ENCODE data around the gene SLC39A11. TPM values are rescaled to one million over a fixed set of nuclear protein-coding genes. Genes with fewer than 3 reads are reported as not detected.

SLC39A11 gene
- total and polyA plus RNA-seq, 2 of the 13 experiments (the other 11 are each of a cell fraction or from before 2014, with no cell fraction given), result 17.2 to 31.5 TPM

GRCh38 chr17:72604518-72604917 lies 488.0 kb downstream of the SLC39A11 start (continued):
- TF ChIP-seq ZNF776 (CRISPR knock-in tag; IDR thresholded peaks at IDR 0.05), result no peak
- TF ChIP-seq SIX4 (CRISPR knock-in tag; IDR thresholded peaks at IDR 0.05), result no peak
- no peak for TF ChIP-seq LCORL (IDR thresholded peaks at IDR 0.05)
- TF ChIP-seq LCORL (CRISPR knock-in tag; IDR thresholded peaks at IDR 0.05), result peak; percentile 63
- no peak for TF ChIP-seq RAD51 (IDR thresholded peaks at IDR 0.05; ENCODE audit: borderline replicate concordance)
- TF ChIP-seq ZNF264 (CRISPR knock-in tag; IDR thresholded peaks at IDR 0.05), result no peak
- 0 out of 2 replicates have a peak, but pooled peaks have one; percentile 39 for TF ChIP-seq PRMT3 (CRISPR knock-in tag; IDR thresholded peaks at IDR 0.05; ENCODE audit: borderline replicate concordance, low read depth)
- no peak for TF ChIP-seq ZNF577 (CRISPR knock-in tag; IDR thresholded peaks at IDR 0.05; ENCODE audit: borderline replicate concordance, low read depth)
- TF ChIP-seq, protein P1, sequence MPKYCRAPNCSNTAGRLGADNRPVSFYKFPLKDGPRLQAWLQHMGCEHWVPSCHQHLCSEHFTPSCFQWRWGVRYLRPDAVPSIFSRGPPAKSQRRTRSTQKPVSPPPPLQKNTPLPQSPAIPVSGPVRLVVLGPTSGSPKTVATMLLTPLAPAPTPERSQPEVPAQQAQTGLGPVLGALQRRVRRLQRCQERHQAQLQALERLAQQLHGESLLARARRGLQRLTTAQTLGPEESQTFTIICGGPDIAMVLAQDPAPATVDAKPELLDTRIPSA (CRISPR knock-in tag; IDR thresholded peaks at IDR 0.05; ENCODE audit: borderline replicate concordance), result no peak
- TF ChIP-seq TCF12 (IDR thresholded peaks at IDR 0.05), result no peak
- TF ChIP-seq TCF12 (CRISPR knock-in tag; IDR thresholded peaks at IDR 0.05), result no peak
- TF ChIP-seq MAZ (IDR thresholded peaks at IDR 0.05; ENCODE audit: borderline replicate concordance, low read depth, low read length), result no peak
- no peak for TF ChIP-seq MAZ (CRISPR knock-in tag; IDR thresholded peaks at IDR 0.05; ENCODE audit: low read depth)
- TF ChIP-seq, protein P2, sequence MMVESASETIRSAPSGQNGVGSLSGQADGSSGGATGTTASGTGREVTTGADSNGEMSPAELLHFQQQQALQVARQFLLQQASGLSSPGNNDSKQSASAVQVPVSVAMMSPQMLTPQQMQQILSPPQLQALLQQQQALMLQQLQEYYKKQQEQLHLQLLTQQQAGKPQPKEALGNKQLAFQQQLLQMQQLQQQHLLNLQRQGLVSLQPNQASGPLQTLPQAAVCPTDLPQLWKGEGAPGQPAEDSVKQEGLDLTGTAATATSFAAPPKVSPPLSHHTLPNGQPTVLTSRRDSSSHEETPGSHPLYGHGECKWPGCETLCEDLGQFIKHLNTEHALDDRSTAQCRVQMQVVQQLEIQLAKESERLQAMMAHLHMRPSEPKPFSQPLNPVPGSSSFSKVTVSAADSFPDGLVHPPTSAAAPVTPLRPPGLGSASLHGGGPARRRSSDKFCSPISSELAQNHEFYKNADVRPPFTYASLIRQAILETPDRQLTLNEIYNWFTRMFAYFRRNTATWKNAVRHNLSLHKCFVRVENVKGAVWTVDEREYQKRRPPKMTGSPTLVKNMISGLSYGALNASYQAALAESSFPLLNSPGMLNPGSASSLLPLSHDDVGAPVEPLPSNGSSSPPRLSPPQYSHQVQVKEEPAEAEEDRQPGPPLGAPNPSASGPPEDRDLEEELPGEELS (CRISPR knock-in tag; IDR thresholded peaks at IDR 0.05), result peak; percentile 60
- peak; percentile 31; the same call in 1 of the 2 replicates for TF ChIP-seq ZNF292 (CRISPR knock-in tag; IDR thresholded peaks at IDR 0.05; ENCODE audit: borderline replicate concordance, low read depth)
- TF ChIP-seq RORA (CRISPR knock-in tag; IDR thresholded peaks at IDR 0.05), result no peak
- no peak for TF ChIP-seq ZNF24 (IDR thresholded peaks at IDR 0.05)
- TF ChIP-seq NFKBIZ (CRISPR knock-in tag; IDR thresholded peaks at IDR 0.05), result peak; percentile 68; the same call in 1 of the 2 replicates
- TF ChIP-seq, protein P3, sequence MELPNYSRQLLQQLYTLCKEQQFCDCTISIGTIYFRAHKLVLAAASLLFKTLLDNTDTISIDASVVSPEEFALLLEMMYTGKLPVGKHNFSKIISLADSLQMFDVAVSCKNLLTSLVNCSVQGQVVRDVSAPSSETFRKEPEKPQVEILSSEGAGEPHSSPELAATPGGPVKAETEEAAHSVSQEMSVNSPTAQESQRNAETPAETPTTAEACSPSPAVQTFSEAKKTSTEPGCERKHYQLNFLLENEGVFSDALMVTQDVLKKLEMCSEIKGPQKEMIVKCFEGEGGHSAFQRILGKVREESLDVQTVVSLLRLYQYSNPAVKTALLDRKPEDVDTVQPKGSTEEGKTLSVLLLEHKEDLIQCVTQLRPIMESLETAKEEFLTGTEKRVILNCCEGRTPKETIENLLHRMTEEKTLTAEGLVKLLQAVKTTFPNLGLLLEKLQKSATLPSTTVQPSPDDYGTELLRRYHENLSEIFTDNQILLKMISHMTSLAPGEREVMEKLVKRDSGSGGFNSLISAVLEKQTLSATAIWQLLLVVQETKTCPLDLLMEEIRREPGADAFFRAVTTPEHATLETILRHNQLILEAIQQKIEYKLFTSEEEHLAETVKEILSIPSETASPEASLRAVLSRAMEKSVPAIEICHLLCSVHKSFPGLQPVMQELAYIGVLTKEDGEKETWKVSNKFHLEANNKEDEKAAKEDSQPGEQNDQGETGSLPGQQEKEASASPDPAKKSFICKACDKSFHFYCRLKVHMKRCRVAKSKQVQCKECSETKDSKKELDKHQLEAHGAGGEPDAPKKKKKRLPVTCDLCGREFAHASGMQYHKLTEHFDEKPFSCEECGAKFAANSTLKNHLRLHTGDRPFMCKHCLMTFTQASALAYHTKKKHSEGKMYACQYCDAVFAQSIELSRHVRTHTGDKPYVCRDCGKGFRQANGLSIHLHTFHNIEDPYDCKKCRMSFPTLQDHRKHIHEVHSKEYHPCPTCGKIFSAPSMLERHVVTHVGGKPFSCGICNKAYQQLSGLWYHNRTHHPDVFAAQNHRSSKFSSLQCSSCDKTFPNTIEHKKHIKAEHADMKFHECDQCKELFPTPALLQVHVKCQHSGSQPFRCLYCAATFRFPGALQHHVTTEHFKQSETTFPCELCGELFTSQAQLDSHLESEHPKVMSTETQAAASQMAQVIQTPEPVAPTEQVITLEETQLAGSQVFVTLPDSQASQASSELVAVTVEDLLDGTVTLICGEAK (IDR thresholded peaks at IDR 0.05), result no peak
- TF ChIP-seq, protein P3 (CRISPR knock-in tag; IDR thresholded peaks at IDR 0.05), result no peak; the same call in 1 of the 2 replicates
- TF ChIP-seq FOXA1 (IDR thresholded peaks at IDR 0.05), result no peak
- peak; percentile 82 for TF ChIP-seq FOXA1 (CRISPR knock-in tag; IDR thresholded peaks at IDR 0.05)

Measured in HepG2 (cell line).